ENCODE data around the gene COL9A3.

- TF ChIP-seq, protein P1, sequence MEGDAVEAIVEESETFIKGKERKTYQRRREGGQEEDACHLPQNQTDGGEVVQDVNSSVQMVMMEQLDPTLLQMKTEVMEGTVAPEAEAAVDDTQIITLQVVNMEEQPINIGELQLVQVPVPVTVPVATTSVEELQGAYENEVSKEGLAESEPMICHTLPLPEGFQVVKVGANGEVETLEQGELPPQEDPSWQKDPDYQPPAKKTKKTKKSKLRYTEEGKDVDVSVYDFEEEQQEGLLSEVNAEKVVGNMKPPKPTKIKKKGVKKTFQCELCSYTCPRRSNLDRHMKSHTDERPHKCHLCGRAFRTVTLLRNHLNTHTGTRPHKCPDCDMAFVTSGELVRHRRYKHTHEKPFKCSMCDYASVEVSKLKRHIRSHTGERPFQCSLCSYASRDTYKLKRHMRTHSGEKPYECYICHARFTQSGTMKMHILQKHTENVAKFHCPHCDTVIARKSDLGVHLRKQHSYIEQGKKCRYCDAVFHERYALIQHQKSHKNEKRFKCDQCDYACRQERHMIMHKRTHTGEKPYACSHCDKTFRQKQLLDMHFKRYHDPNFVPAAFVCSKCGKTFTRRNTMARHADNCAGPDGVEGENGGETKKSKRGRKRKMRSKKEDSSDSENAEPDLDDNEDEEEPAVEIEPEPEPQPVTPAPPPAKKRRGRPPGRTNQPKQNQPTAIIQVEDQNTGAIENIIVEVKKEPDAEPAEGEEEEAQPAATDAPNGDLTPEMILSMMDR (conservative IDR thresholded peaks at IDR 0.05; ENCODE audit: low read length) = no peak
- no peak for TF ChIP-seq EZH2phosphoT487 (IDR thresholded peaks at IDR 0.05; ENCODE audit: borderline replicate concordance)
These were observed 20.9 kb downstream of the COL9A3 start for GRCh38 chr20:62837790-62838127.

All from Loucy (cell line).